Osteoblast (primary cell): ENCODE data around the gene SHC2. TPM values are rescaled to one million over a fixed set of nuclear protein-coding genes. Genes with fewer than 3 reads are reported as not detected.

Source experiments
- DNase-seq: peaks from one replicate; pipeline ENCODE4 v3.0.0; 2011; ENCODE audit warnings: low spot score, mixed read lengths; ENCODE audit not compliant: insufficient read length; ENCODE audit errors: missing footprints
- H2AFZ ChIP-seq: 2 replicates; pipeline ENCODE4 v1.6.0; 2011; ENCODE audit warnings: mild to moderate bottlenecking, low read length
- H3K27ac ChIP-seq: 2 replicates; pipeline ENCODE4 v1.5.1; 2011; ENCODE audit warnings: mild to moderate bottlenecking, low read depth, low read length, moderate library complexity
- H3K27me3 ChIP-seq: 2 replicates; pipeline ENCODE4 v1.6.0; 2012; ENCODE audit warnings: mild to moderate bottlenecking, control low read depth, inconsistent platforms, low read length, moderate library complexity; ENCODE audit not compliant: insufficient read depth
- H3K36me3 ChIP-seq: 2 replicates; pipeline ENCODE4 v1.5.1; 2011; ENCODE audit warnings: mild to moderate bottlenecking, low read length, control low read depth, moderate library complexity; ENCODE audit not compliant: insufficient read depth
- H3K4me1 ChIP-seq: 2 replicates; pipeline ENCODE4 v1.5.1; 2011; ENCODE audit warnings: mild to moderate bottlenecking, low read length, control low read depth, moderate library complexity; ENCODE audit not compliant: insufficient read depth
- H3K4me2 ChIP-seq: 2 replicates; pipeline ENCODE4 v1.6.0; 2011; ENCODE audit warnings: mild to moderate bottlenecking, low read length; ENCODE audit not compliant: insufficient read depth
- H3K4me3 ChIP-seq: fragments of 200-600 bp; sonication (generic); 3 replicates; pipeline ENCODE4 v1.5.1; 2012; ENCODE audit warnings: mild to moderate bottlenecking, low read length, inconsistent platforms; ENCODE audit not compliant: insufficient read depth
- H3K79me2 ChIP-seq: 2 replicates; pipeline ENCODE4 v1.6.0; 2012; ENCODE audit warnings: mild to moderate bottlenecking, low read length, control low read depth, inconsistent platforms; ENCODE audit not compliant: insufficient read depth
- H3K9me3 ChIP-seq: 2 replicates; pipeline ENCODE4 v1.5.1; 2011; ENCODE audit warnings: low read depth, low read length, control low read depth
- H4K20me1 ChIP-seq: 2 replicates; pipeline ENCODE4 v1.6.0; 2012; ENCODE audit warnings: mild to moderate bottlenecking, low read length, control low read depth; ENCODE audit not compliant: insufficient read depth
- total RNA-seq: library from RNA; depleted of rRNA; stranded (reverse); fragments of >200 nt; gene quantifications from 2 replicates; pipeline ENCODE4 v1.2.3, GENCODE V29; 2012
- TF ChIP-seq, protein P1 (sequence below): IDR thresholded peaks from 2 replicates; pipeline ENCODE4 v1.5.1; 2011; ENCODE audit warnings: mild to moderate bottlenecking, low read depth, low read length, moderate library complexity; ENCODE audit errors: extremely low read depth

SHC2 gene
- total RNA-seq, 1 donor = 0.36 TPM

DNA sequence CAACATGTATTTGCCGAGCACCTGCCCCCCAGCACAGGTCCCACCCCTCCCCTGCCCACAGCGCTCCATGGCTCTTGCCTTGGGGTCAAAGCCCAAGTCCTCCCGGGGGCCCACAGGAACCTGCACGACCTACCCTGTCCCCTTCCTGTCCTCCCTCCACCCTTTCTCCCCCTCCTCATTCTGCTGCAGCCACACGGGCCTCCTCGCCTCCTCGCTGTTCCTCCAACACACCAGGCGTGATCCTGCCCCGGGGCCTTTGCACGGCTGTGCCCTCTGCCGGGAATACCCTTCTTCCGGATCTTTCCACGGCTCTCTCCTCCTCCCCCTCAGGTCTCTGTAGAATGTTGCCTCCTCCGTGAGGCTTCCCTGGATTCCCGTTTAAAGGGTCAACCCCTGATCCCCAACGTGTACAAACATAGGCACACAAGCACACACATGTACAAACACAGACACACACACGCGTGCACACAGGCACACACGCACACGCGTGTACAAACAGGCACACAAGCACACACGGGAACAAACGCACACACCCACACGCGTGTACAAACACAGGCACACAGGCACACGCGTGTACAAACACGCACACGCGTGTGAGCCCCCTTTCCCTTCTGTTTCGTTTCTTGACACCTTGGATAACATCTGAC lies 38.3 kb upstream of the SHC2 start:
- no peaks in the 10 kb centered on the region for H3K9me3 ChIP-seq
- H2AFZ ChIP-seq = no peak overlapping the region
- no peaks in the 10 kb centered on the region for H3K4me1 ChIP-seq
- DNase-seq = peak; percentile 76
- no peaks in the 10 kb centered on the region for H3K79me2 ChIP-seq
- TF ChIP-seq, protein P1, sequence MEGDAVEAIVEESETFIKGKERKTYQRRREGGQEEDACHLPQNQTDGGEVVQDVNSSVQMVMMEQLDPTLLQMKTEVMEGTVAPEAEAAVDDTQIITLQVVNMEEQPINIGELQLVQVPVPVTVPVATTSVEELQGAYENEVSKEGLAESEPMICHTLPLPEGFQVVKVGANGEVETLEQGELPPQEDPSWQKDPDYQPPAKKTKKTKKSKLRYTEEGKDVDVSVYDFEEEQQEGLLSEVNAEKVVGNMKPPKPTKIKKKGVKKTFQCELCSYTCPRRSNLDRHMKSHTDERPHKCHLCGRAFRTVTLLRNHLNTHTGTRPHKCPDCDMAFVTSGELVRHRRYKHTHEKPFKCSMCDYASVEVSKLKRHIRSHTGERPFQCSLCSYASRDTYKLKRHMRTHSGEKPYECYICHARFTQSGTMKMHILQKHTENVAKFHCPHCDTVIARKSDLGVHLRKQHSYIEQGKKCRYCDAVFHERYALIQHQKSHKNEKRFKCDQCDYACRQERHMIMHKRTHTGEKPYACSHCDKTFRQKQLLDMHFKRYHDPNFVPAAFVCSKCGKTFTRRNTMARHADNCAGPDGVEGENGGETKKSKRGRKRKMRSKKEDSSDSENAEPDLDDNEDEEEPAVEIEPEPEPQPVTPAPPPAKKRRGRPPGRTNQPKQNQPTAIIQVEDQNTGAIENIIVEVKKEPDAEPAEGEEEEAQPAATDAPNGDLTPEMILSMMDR = no peak
- no peaks in the 10 kb centered on the region for H4K20me1 ChIP-seq
- H3K27ac ChIP-seq = no peak overlapping the region
- H3K27me3 ChIP-seq = peaks cover 21% of the 10 kb centered on the region
- H3K36me3 ChIP-seq = no peaks in the 10 kb centered on the region
- H3K4me2 ChIP-seq = no peak overlapping the region
- H3K4me3 ChIP-seq = no peak overlapping the region

DNA sequence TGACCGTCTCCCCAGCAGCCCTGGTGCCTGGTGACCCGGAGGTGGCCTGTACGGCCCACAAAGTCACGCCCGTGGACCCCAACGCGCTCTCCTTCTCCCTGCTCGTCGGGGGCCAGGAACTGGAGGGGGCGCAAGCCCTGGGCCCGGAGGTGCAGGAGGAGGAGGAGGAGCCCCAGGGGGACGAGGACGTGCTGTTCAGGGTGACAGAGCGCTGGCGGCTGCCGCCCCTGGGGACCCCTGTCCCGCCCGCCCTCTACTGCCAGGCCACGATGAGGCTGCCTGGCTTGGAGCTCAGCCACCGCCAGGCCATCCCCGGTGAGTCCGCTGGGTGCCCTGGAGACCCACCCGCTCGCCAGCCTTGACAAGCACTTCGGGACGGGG lies 37.7 kb upstream of the SHC2 start:
- no peaks in the 10 kb centered on the region for H3K79me2 ChIP-seq
- H3K36me3 ChIP-seq = no peaks in the 10 kb centered on the region
- H3K4me2 ChIP-seq = no peak overlapping the region
- no peak overlapping the region for H2AFZ ChIP-seq
- H3K27ac ChIP-seq = no peak overlapping the region
- TF ChIP-seq, protein P1 = no peak
- no peaks in the 10 kb centered on the region for H3K9me3 ChIP-seq
- no peaks in the 10 kb centered on the region for H4K20me1 ChIP-seq
- no peak overlapping the region for H3K4me3 ChIP-seq
- H3K27me3 ChIP-seq = peaks cover 21% of the 10 kb centered on the region
- H3K4me1 ChIP-seq = no peaks in the 10 kb centered on the region
- peak; percentile 78 for DNase-seq

DNA sequence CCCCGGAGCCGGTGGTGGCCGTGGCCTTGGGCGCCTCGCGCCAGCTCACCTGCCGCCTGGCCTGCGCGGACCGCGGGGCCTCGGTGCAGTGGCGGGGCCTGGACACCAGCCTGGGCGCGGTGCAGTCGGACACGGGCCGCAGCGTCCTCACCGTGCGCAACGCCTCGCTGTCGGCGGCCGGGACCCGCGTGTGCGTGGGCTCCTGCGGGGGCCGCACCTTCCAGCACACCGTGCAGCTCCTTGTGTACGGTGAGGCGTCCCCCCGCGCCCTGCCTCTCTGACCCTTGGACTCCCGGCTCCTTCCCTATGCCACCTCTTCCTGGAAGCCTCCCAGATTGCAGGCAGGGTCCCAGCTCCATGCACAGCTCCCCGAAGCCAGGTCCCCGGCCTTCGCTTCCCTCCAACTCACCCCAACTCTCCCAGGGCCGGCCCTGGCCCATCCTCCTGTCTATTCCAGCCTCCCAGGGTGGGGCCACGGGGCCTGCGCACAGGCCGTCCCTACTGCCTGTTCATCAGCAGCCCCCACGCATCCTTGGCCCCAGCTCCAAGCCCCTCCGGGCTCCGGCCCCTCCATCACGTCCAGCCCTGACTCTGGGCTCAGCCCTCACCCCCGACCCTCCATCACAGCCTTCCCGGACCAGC lies 37.2 kb upstream of the SHC2 start:
- Histone ChIP-seq H3K27me3 (peaks cover 21% of the 10 kb centered on the region), H3K4me2 (no peak overlapping the region), H3K9me3 (no peaks in the 10 kb centered on the region), H3K4me1 (no peaks in the 10 kb centered on the region), H3K79me2 (no peaks in the 10 kb centered on the region), H2AFZ (no peak overlapping the region), H3K27ac (no peak overlapping the region), H4K20me1 (no peaks in the 10 kb centered on the region), H3K4me3 (no peak overlapping the region), H3K36me3 (no peaks in the 10 kb centered on the region)
- peak; percentile 80 for DNase-seq
- TF ChIP-seq, protein P1 = no peak

DNA sequence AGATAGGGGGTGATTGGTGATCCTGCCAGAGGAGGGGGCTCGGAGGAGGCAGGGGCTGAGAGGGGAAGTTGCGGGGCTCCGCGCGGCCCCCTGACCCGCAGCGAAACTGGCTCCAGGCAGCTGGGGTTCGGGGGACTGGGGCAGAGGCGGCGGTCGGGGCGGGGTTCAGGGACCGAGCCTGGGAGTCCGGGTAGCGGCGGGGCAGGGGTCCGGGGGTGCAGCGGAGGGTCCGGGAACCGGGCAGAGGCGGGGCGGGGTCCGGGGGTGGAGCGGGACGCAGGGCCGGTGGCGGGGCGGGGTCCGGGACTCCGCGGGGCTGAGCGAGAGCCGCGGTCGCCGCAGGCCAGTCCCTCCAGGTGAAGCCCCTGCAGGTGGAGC lies 36.6 kb upstream of the SHC2 start:
- Histone ChIP-seq H4K20me1 (no peaks in the 10 kb centered on the region), H3K4me3 (no peak overlapping the region), H3K79me2 (no peaks in the 10 kb centered on the region), H3K27me3 (peaks cover 21% of the 10 kb centered on the region), H3K27ac (no peak overlapping the region), H3K9me3 (no peaks in the 10 kb centered on the region), H2AFZ (no peak overlapping the region), H3K36me3 (no peaks in the 10 kb centered on the region), H3K4me2 (no peak overlapping the region), H3K4me1 (no peaks in the 10 kb centered on the region)
- TF ChIP-seq, protein P1 = no peak
- DNase-seq = peak; percentile 62
